Loucy (cell line): ENCODE measurements around the gene SCN3A.

Experiments used
- CTCF ChIP-seq: fragments of 200-600 bp; sonication (generic); conservative IDR thresholded peaks from 2 replicates; pipeline ENCODE4 v1.5.1; 2014; ENCODE audit warnings: mild to moderate bottlenecking, antibody characterized with exemption, low read length
- EZH2phosphoT487 ChIP-seq: fragments of 200-600 bp; IDR thresholded peaks from 2 replicates; pipeline ENCODE4 v1.6.1; 2018; ENCODE audit warnings: antibody characterized with exemption, mild to moderate bottlenecking, moderate library complexity, borderline replicate concordance

DNA sequence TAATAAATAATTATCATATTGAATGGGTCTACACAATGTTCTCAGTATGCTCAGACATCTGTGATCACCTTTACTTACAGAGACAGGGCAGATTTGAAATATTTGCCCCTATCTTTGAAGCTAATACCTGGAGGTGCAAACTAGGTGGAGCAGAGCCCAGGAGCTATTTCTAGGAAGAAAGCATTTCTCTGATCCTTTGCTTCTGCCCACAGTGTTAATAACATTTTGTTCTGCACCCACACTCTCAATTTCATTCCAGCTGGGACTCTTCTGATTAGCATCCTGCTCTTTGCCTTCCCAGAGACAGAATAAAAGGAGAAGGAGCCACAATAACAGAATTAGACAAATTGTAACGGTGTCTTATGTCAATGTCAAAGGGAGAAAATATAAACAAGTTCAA is 23.7 kb upstream of the SCN3A start:
- TF ChIP-seq CTCF, result no peak
- TF ChIP-seq EZH2phosphoT487, result no peak
